Fibroblast of gingiva (primary cell): ENCODE data around the gene SHC2.
"Not testable (repeated sequence)": the region's sequence is repeated elsewhere in the genome, so short reads cannot be mapped to it uniquely, and the experiment has no call there.

ENCODE experiments used
- DNase-seq: peaks from one replicate; pipeline ENCODE4 v3.0.0-alpha.2; 2011; ENCODE audit warnings: low read depth

Gene SHC2

GRCh38 chr19:447064-447426 lies 13.8 kb downstream of the SHC2 start:
- DNase-seq = no peak

- no peak for DNase-seq
Observed at GRCh38 chr19:444677-445210, 16.1 kb downstream of the SHC2 start.

GRCh38 chr19:443005-443404 lies 17.8 kb downstream of the SHC2 start:
- DNase-seq = no peak

DNA sequence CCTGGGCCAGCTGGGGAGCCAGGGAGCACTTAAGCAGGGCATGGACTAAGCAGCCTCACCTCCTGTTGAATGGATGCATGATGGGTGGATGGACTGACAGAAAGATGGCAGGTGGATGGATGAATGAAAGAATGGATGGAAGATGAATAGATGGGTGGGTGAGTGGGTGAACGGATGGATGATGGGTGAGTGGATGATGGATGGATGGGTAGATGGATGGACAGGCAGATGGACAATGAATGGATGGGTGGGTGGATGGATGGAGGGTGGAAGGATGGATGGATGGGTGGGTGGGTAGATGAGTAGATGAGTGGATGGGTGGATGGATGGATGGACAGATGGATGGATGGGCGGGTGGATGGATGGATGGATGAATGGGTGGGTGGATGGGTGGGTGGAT lies 18.7 kb downstream of the SHC2 start:
- DNase-seq = no peak

DNA sequence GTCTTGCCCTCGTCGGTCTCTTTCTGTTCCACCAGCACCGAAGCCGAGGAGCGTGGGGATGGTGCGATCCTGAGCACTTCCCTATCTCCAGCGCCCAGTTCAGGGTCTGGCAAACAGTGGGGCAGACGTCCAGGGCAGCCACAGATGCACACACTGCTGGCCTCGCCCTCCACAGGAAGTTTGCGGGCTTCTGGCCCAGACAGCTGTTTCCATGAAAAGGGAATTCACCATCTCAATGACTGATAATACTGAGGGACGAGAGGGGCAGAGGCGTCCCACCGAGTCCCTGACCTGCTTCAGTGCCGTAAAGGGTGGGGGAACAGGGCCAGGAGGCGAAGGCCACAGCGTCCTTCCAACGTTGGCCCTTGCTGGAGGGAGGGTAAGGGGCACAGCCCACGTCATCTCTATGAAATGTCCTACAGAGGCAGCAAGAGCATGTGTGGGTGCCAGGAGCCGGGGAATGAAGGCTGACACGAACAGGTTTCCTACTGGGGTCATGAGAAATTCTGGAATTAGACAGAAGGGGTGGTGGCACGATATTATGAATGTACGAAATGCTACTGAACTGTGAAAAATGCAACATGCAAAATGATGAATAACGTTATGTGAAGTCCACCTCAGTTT lies 19.5 kb downstream of the SHC2 start:
- no peak for DNase-seq

GRCh38 chr19:440391-441212 lies 20.2 kb downstream of the SHC2 start:
- no peak for DNase-seq

GRCh38 chr19:439167-439900 lies 21.5 kb downstream of the SHC2 start:
- no peak for DNase-seq

GRCh38 chr19:438416-438958 lies 22.3 kb downstream of the SHC2 start:
- DNase-seq = no peak

DNA sequence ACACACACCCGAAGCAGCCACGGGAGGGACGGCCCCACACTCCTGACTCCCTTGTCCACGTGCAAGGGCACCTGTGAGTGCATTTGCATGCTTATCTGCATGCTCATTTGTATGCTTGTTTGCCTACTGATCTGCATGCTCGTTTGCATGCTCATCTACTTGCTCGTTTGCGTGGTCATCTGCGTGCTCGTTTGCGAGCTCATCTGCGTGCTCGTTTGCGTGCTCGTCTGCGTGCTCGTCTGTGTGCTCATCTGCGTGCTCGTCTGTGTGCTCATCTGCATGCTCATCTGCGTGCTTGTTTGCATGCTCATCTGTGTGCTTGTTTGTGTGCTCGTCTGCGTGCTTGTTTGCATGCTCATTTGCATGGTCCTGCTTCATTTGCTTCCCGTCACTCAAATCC lies 23.8 kb downstream of the SHC2 start:
- no peak for DNase-seq

- no peak for DNase-seq
Observed at GRCh38 chr19:436413-436950, 24.4 kb downstream of the SHC2 start.

DNA sequence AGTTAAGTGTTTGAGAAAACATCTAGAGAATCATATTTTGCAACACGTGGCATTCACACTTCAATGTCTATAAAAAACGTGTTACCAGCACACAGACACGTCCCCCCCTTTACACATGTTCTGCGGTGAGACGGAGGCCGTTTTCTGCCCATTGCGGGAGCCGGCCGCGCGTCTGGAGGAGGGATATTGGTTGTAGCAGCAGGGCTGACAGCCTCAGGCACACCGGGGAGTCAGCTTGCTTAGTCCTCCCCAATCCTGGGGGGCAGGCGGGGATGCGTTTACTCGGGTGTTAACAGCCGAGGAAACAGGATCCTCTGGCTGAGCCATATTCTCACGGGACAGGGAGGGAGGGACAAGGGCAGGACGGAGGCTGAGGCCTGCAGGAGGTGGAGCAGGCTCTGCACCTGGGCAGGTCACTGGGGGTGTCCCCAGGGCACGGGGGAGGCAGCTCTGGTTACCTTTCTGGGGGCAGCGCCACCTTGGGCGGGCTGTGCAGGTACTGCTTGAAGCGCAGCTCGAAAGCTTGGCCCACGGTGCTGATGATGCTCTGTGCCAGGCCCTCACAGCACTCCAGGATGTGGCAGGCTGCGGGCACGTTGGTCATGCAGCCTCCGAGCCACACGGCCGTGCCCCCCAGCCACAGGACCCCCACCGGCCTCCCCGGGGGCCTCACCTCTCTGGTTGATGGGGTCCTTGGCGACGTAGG lies 25.0 kb downstream of the SHC2 start:
- no peak for DNase-seq

- DNase-seq = no peak
Observed at GRCh38 chr19:435056-435706, 25.7 kb downstream of the SHC2 start.

GRCh38 chr19:434152-434960 lies 26.5 kb downstream of the SHC2 start:
- DNase-seq = no peak

- DNase-seq = no peak
Observed at GRCh38 chr19:430701-431100, 30.1 kb downstream of the SHC2 start.

DNA sequence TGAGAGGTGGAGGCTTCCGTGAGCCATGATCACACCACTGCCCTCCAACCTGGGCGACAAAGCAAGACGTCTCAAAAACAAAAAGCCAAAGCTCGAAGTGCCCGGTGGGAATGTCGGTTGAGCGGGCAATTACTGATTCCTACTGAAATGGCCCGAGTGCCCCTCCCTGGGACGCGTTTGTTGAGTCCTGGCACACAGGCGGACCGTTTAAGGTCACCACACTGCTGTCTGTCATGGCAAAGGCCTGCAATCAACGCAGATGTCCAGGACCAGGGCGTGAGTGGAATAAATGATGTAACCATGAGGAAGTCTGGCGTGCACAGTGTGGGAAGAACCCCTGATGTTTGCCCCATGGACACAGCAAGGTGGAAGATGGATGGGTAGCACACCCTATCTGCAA lies 32.7 kb downstream of the SHC2 start:
- DNase-seq = no peak

GRCh38 chr19:427675-428074 lies 33.2 kb downstream of the SHC2 start:
- not testable (repeated sequence) for DNase-seq

- peak; percentile 22 for DNase-seq
Observed at GRCh38 chr19:426725-427445, 33.9 kb downstream of the SHC2 start.

- no peak for DNase-seq
Observed at GRCh38 chr19:425056-425455, 35.8 kb downstream of the SHC2 start.

- DNase-seq = no peak
Observed at GRCh38 chr19:424546-424945, 36.3 kb downstream of the SHC2 start.
